ENCODE measurements around the gene PRR33. TPM values are rescaled to one million over a fixed set of nuclear protein-coding genes. Genes with fewer than 3 reads are reported as not detected.
A peak's percentile ranks its signal among the peaks of the same experiment; 100 is the strongest.

The PRR33 gene
- total RNA-seq, 1 donor from 2014 or later, result not detected

DNA sequence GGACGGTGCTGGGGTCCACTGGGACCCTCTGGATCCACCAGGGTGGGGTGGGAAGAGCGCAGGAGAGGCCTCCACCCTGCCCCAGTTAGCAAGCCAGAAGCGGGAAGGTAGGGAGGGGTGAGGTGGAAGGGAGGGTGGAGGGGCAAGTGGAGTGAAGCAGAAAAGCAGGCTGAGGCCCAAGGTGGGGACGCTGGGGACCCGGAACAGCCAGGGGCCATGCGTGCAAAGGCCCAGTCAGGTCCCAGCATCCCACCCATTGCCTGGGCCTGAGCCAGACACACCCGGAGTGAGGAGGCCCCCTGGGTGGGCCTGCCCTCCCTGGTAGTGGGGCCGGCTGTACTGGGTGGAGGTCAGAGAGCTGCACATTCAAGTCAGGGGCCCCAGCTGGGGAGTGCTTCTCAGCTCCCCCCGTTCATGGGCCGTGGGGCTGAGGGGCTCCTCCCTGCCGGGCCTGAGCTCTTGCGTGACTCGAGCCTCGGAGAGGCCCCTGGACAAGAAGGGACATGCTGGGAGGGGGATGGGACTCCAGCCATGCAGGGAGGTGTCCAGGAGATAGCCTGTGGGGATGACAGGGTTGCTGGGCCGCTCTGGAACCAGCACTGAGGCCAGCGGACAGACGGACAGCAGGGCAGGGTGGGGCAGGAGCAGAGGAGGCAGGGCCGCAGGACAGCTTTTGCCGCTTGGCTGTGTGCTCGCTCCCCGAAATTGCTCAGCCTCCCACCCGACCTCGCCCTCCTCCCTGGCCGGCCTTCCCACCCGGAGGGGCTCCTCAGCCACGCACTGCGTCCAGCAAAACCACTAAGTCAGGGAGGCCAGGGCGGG, 35.5 kb upstream of the PRR33 start:
- H3K4me1 Mint-ChIP-seq (ENCODE audit: low read depth), result peaks cover 9% of the 10 kb centered on the region
- no peaks in the 10 kb centered on the region for H3K9me3 Mint-ChIP-seq (ENCODE audit: low read depth)
- peak; percentile 85 for DNase-seq (ENCODE audit: low spot score)
- no peak overlapping the region for H3K27ac Mint-ChIP-seq (ENCODE audit: unreplicated experiment)
- TF ChIP-seq, protein P1, sequence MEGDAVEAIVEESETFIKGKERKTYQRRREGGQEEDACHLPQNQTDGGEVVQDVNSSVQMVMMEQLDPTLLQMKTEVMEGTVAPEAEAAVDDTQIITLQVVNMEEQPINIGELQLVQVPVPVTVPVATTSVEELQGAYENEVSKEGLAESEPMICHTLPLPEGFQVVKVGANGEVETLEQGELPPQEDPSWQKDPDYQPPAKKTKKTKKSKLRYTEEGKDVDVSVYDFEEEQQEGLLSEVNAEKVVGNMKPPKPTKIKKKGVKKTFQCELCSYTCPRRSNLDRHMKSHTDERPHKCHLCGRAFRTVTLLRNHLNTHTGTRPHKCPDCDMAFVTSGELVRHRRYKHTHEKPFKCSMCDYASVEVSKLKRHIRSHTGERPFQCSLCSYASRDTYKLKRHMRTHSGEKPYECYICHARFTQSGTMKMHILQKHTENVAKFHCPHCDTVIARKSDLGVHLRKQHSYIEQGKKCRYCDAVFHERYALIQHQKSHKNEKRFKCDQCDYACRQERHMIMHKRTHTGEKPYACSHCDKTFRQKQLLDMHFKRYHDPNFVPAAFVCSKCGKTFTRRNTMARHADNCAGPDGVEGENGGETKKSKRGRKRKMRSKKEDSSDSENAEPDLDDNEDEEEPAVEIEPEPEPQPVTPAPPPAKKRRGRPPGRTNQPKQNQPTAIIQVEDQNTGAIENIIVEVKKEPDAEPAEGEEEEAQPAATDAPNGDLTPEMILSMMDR (IDR thresholded peaks at IDR 0.05), result no peak
- no peak overlapping the region for H3K4me3 Mint-ChIP-seq (ENCODE audit: unreplicated experiment)
- H3K27me3 Mint-ChIP-seq (ENCODE audit: low read depth), result no peaks in the 10 kb centered on the region
- no peaks in the 10 kb centered on the region for H3K36me3 Mint-ChIP-seq (ENCODE audit: low read depth)

DNA sequence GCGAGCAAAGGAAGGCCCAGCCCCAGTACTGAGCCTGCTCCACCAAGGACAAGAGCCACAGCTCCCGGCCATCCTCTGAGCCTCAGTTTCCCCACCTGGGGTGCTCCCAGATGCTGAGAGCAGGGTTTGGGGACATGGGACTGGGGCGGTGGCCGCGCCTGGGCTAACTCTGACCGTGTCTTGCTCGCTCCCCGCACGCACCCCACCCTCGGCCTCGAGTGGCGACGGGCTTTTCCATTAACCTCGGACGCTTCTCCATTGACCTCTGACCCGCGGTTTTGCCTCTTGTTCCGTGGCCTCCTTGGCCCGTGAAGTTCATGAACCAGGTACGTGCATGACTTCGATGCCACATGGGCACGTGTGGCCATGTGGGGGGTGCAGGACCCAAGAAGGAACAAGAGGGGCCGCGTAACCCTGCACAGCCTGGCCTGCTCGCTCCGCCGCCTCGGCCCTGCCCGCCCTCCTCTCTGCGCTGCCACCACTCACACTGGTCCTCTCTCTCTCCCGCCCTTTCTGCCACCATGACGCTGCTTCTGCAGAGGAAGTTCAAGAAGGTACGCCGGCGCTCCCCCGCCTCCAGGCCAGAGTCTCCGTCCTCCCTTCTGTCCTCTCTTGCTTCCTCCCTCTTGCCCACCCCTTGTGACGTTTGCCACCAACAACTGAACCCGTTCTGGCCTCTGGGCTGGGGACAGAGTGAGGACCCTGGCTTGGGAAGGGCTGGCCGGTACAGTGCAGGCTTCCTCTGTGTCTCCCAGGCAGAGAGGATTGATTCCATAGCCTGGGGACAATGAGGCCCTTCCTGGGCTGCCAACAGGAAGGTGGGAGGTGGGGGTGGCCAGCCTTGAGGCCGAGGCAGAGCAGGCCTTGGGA, 34.7 kb upstream of the PRR33 start:
- no peaks in the 10 kb centered on the region for H3K36me3 Mint-ChIP-seq (ENCODE audit: low read depth)
- H3K4me1 Mint-ChIP-seq (ENCODE audit: low read depth), result peaks cover 4% of the 10 kb centered on the region
- DNase-seq (ENCODE audit: low spot score), result peak; percentile 83
- TF ChIP-seq, protein P1 (IDR thresholded peaks at IDR 0.05), result no peak
- no peaks in the 10 kb centered on the region for H3K9me3 Mint-ChIP-seq (ENCODE audit: low read depth)
- no peak overlapping the region for H3K27ac Mint-ChIP-seq (ENCODE audit: unreplicated experiment)
- no peaks in the 10 kb centered on the region for H3K27me3 Mint-ChIP-seq (ENCODE audit: low read depth)
- H3K4me3 Mint-ChIP-seq (ENCODE audit: unreplicated experiment), result no peak overlapping the region

DNA sequence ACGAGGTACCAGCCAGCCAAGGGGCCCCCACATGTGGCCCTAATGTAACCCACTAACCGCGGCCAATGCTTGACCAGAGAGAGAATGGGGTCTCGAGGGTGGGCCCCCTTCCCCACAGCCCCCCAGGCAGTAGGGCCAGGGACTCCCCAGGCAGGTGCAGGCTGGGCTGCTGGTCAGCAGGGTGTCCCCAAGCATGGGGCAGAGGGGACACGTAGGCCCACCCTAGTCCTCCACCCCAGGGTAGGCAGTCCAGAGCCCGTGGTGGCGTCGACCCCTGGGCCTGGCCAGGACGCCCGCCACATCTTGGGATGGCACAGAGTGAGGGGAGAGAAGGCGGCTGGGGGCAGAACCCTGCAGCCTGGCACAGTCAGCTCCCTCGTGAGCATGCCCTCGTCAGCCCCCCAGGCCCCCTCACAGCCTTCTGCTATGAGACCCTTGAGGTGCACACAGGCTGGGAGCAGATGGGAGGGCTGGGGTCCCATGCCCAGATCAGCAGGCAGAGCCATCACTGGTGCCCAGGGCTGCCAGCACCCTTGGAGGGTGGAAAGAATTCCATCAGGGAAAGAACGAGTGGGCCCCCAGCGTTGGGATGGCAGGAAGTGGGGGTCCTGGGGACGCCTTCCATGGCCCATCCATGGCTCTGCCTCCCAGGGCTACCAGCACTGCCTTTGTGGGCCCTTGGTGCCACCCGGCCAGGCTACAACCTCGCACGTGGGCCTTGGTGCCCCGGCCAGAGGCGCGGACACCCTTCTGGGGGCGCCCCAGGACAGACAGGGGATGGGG, 33.9 kb upstream of the PRR33 start:
- Mint-ChIP-seq H3K4me1 (ENCODE audit: low read depth) (no peaks in the 10 kb centered on the region), H3K4me3 (ENCODE audit: unreplicated experiment) (no peak overlapping the region), H3K9me3 (ENCODE audit: low read depth) (no peaks in the 10 kb centered on the region), H3K36me3 (ENCODE audit: low read depth) (no peaks in the 10 kb centered on the region), H3K27me3 (ENCODE audit: low read depth) (no peaks in the 10 kb centered on the region), H3K27ac (ENCODE audit: unreplicated experiment) (no peak overlapping the region)
- DNase-seq (ENCODE audit: low spot score), result peak; percentile 80
- TF ChIP-seq, protein P1 (IDR thresholded peaks at IDR 0.05), result no peak

DNA sequence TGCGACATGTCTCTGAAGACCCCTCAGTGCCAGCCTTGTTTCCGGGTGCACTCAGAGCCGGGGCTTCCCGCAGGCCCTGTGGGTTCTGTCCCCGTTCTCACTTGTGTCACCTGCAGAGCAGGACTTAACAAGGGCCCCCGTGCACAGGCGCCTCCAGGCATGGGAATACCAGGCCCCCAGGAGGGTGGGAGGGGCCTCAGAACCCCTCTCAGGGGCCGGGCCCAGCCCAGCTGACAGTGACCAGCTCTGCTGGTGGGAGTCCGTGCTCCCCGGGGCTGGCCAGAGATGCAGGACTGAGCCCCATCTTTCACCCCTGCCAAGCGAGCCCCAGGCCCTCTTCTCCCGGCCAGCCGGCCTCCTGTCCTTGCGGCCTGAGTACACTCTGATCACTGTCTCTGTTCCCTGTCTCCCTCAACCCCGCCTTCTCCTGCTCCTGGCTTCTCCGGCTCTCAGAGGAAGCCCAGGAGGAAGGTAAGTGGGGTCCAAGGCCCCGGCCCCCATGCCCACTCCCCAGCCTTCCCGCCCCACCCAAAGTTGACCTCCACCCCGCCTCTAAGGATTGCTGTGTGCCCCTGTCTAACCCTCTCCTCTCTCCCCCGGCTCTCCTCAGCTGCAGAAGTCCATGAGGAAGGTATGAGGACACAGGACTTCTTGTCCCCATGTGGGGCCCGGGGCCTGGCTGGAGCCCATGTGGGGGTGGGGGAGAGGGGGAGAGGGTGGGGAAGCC, 33.1 kb upstream of the PRR33 start:
- no peaks in the 10 kb centered on the region for H3K9me3 Mint-ChIP-seq (ENCODE audit: low read depth)
- H3K4me3 Mint-ChIP-seq (ENCODE audit: unreplicated experiment), result no peak overlapping the region
- no peak overlapping the region for H3K27ac Mint-ChIP-seq (ENCODE audit: unreplicated experiment)
- peak; percentile 68 for DNase-seq (ENCODE audit: low spot score)
- no peaks in the 10 kb centered on the region for H3K27me3 Mint-ChIP-seq (ENCODE audit: low read depth)
- H3K36me3 Mint-ChIP-seq (ENCODE audit: low read depth), result no peaks in the 10 kb centered on the region
- H3K4me1 Mint-ChIP-seq (ENCODE audit: low read depth), result no peaks in the 10 kb centered on the region
- TF ChIP-seq, protein P1 (IDR thresholded peaks at IDR 0.05), result no peak
